Activated naive CD4-positive, alpha-beta T cell treated with anti-CD3 and anti-CD28 coated beads, Interleukin-2, amount 50 U/mL, for 24 hours (primary cell): ENCODE measurements around the gene ATXN10.
"Not testable (repeated sequence)": the region's sequence is repeated elsewhere in the genome, so short reads cannot be mapped to it uniquely, and the experiment has no call there.

ENCODE experiments used
- H3K27ac Mint-ChIP-seq: one replicate; pipeline ENCODE4 v1.8.0; 2021; ENCODE audit warnings: mild to moderate bottlenecking, mixed read lengths
- H3K27me3 Mint-ChIP-seq: one replicate; pipeline ENCODE4 v1.8.0; 2021; ENCODE audit warnings: mixed read lengths
- H3K36me3 Mint-ChIP-seq: one replicate; pipeline ENCODE4 v1.8.0; 2021; ENCODE audit warnings: mixed read lengths
- H3K4me1 Mint-ChIP-seq: one replicate; pipeline ENCODE4 v1.8.0; 2021; ENCODE audit warnings: mixed read lengths
- H3K4me3 Mint-ChIP-seq: one replicate; pipeline ENCODE4 v1.8.0; 2021; ENCODE audit warnings: mild to moderate bottlenecking, mixed read lengths
- H3K9me3 Mint-ChIP-seq: one replicate; pipeline ENCODE4 v1.8.0; 2021; ENCODE audit warnings: mixed read lengths

The ATXN10 gene

DNA sequence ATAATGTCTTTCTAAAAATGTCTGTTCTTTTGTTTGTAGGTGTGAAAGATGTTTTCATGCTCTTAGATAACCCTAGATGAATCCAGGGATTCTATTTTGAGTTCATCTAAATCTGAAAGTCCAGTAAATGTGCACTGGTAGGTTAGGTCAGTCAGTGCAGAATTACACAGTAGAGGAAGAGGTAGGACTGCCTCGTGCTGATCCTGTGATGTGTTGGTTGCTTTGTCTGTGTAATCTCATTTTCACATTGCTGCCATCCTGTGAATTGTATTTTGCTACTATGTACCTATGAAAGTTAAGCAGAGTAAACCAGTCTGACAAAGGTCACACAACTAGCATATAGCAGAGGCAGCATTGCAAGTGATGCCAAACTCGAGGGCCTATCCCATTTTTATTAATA is 36.5 kb downstream of the ATXN10 start:
- no peaks in the 10 kb centered on the region for H3K27me3 Mint-ChIP-seq
- peaks cover 36% of the 10 kb centered on the region for H3K36me3 Mint-ChIP-seq
- no peak overlapping the region for H3K4me3 Mint-ChIP-seq
- peaks cover 35% of the 10 kb centered on the region for H3K4me1 Mint-ChIP-seq
- no peaks in the 10 kb centered on the region for H3K9me3 Mint-ChIP-seq
- no peak overlapping the region for H3K27ac Mint-ChIP-seq

- no peak overlapping the region for H3K4me3 Mint-ChIP-seq
- no peaks in the 10 kb centered on the region for H3K9me3 Mint-ChIP-seq
- peaks cover 29% of the 10 kb centered on the region for H3K36me3 Mint-ChIP-seq
- no peaks in the 10 kb centered on the region for H3K27me3 Mint-ChIP-seq
- H3K4me1 Mint-ChIP-seq = peaks cover 35% of the 10 kb centered on the region
- no peak overlapping the region for H3K27ac Mint-ChIP-seq
Observed at GRCh38 chr22:45709060-45709739, 37.6 kb downstream of the ATXN10 start.

DNA sequence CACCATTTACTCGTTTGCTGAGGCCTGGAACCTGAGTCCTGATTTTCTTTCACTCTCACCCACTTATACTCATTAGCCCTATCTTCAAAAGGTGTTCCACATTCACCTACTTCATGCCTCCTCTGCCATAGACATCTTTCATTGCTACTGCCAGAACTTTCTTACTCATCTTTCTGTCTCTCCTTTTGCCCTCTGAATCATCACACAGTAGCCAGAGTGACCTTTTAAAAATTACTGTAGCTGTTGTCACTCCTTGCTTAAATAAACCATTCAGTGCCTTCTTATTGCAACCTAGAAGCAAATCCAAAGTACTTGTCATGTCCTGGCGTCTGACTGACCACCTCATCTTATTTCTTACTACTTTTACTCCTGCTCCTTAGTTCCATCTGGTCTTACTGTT is 38.2 kb downstream of the ATXN10 start:
- Mint-ChIP-seq H3K27ac (peak overlapping the region; percentile 1), H3K4me1 (peaks cover 34% of the 10 kb centered on the region), H3K27me3 (no peaks in the 10 kb centered on the region), H3K36me3 (peaks cover 24% of the 10 kb centered on the region), H3K9me3 (no peaks in the 10 kb centered on the region), H3K4me3 (no peak overlapping the region)

DNA sequence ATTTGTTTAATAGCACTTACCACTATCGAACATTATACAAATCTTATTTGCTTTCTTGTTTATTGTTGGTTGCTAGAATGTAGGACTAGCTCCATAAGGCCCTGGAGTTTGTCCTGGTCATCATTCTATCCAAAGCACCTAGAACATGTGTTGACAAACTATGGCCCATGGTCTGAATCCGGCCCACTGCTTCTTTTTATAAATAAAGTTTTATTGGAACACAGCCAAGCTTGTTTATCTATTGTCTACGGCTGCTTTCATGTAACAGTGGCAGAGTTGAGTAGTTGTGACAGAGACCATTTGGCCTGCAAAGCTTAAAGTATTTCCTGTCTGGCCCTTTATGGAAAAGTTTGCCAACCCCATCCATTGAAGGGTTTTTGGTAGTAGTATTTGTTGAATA is 38.8 kb downstream of the ATXN10 start:
- Mint-ChIP-seq H3K27ac (peak overlapping the region; percentile 1), H3K4me1 (peaks cover 38% of the 10 kb centered on the region), H3K27me3 (no peaks in the 10 kb centered on the region), H3K4me3 (no peak overlapping the region), H3K36me3 (peaks cover 24% of the 10 kb centered on the region), H3K9me3 (no peaks in the 10 kb centered on the region)

DNA sequence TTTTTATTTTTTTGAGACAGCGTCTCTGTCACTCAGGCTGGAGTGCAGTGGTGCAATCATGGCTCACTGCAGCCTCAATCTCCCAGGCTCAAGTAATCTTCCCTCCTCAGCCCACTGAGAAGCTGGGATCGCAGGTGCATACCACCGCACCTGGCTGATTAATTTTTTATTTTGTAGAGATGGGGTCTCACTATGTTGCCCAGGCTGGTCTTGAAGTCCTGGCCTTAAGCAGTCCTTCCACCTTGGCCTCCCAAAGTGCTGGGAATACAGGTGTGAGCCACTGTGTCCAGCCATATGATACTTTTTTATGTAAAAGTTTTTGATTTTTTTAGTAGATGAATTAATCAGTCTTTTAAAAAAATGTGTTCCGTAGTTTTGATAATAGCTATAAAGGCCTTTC is 42.8 kb downstream of the ATXN10 start:
- H3K27me3 Mint-ChIP-seq, H3K4me3 Mint-ChIP-seq, H3K27ac Mint-ChIP-seq, H3K9me3 Mint-ChIP-seq: not testable (repeated sequence)
- Mint-ChIP-seq H3K36me3 (peaks cover 11% of the 10 kb centered on the region), H3K4me1 (peaks cover 18% of the 10 kb centered on the region)

GRCh38 chr22:45717789-45718188 is 46.2 kb downstream of the ATXN10 start:
- no peaks in the 10 kb centered on the region for H3K9me3 Mint-ChIP-seq
- H3K27me3 Mint-ChIP-seq = no peaks in the 10 kb centered on the region
- H3K36me3 Mint-ChIP-seq = peaks cover 21% of the 10 kb centered on the region
- no peak overlapping the region for H3K27ac Mint-ChIP-seq
- H3K4me1 Mint-ChIP-seq = peaks cover 24% of the 10 kb centered on the region
- H3K4me3 Mint-ChIP-seq = no peak overlapping the region

DNA sequence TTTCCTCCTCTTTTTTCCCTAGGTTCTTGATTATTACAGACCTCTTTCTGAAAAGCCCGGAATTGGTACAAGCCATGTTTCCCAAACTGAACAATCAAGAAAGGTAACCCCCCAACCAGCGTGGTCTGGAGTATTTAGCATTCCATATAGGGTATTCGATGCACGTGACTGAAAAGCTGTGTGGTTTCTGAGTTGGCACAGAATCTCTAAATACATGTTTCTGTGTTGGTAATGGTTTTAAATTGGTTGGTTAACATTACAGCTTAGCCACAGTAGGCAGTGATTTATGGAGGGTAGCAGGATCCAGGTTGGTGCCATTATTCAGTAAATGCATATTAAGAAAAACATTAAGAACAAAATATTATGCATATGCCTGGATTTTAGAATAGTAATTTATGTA is 46.8 kb downstream of the ATXN10 start:
- Mint-ChIP-seq H3K27me3 (no peaks in the 10 kb centered on the region), H3K36me3 (peaks cover 22% of the 10 kb centered on the region), H3K9me3 (no peaks in the 10 kb centered on the region), H3K27ac (no peak overlapping the region), H3K4me1 (peaks cover 24% of the 10 kb centered on the region), H3K4me3 (no peak overlapping the region)

GRCh38 chr22:45720839-45721378 is 49.3 kb downstream of the ATXN10 start:
- no peaks in the 10 kb centered on the region for H3K9me3 Mint-ChIP-seq
- no peak overlapping the region for H3K4me3 Mint-ChIP-seq
- no peaks in the 10 kb centered on the region for H3K27me3 Mint-ChIP-seq
- peak overlapping the region; percentile 10 for H3K27ac Mint-ChIP-seq
- peaks cover 18% of the 10 kb centered on the region for H3K36me3 Mint-ChIP-seq
- H3K4me1 Mint-ChIP-seq = peaks cover 37% of the 10 kb centered on the region

- H3K4me1 Mint-ChIP-seq = peaks cover 48% of the 10 kb centered on the region
- peaks cover 18% of the 10 kb centered on the region for H3K36me3 Mint-ChIP-seq
Observed at GRCh38 chr22:45722006-45722405, 50.4 kb downstream of the ATXN10 start.

GRCh38 chr22:45726081-45726480 is 54.4 kb downstream of the ATXN10 start:
- Mint-ChIP-seq H3K9me3 (no peaks in the 10 kb centered on the region), H3K36me3 (peaks cover 18% of the 10 kb centered on the region), H3K27ac (no peak overlapping the region), H3K4me1 (peaks cover 50% of the 10 kb centered on the region), H3K4me3 (no peak overlapping the region), H3K27me3 (no peaks in the 10 kb centered on the region)

More at GRCh38 chr22:45722006-45722405, 50.4 kb downstream of the ATXN10 start:
- Mint-ChIP-seq H3K27ac (no peak overlapping the region), H3K4me3 (no peak overlapping the region), H3K9me3 (no peaks in the 10 kb centered on the region), H3K27me3 (no peaks in the 10 kb centered on the region)

- H3K4me1 Mint-ChIP-seq = peaks cover 18% of the 10 kb centered on the region
- H3K27me3 Mint-ChIP-seq = no peaks in the 10 kb centered on the region
- peaks cover 6% of the 10 kb centered on the region for H3K36me3 Mint-ChIP-seq
- H3K9me3 Mint-ChIP-seq = no peaks in the 10 kb centered on the region
- H3K4me3 Mint-ChIP-seq = no peak overlapping the region
- no peak overlapping the region for H3K27ac Mint-ChIP-seq
Observed at GRCh38 chr22:45731041-45731797, 59.6 kb downstream of the ATXN10 start.

- H3K9me3 Mint-ChIP-seq = no peaks in the 10 kb centered on the region
- no peak overlapping the region for H3K27ac Mint-ChIP-seq
- peaks cover 10% of the 10 kb centered on the region for H3K4me1 Mint-ChIP-seq
- no peak overlapping the region for H3K4me3 Mint-ChIP-seq
- peaks cover 10% of the 10 kb centered on the region for H3K36me3 Mint-ChIP-seq
- H3K27me3 Mint-ChIP-seq = no peaks in the 10 kb centered on the region
Observed at GRCh38 chr22:45731798-45732495, 60.3 kb downstream of the ATXN10 start.

DNA sequence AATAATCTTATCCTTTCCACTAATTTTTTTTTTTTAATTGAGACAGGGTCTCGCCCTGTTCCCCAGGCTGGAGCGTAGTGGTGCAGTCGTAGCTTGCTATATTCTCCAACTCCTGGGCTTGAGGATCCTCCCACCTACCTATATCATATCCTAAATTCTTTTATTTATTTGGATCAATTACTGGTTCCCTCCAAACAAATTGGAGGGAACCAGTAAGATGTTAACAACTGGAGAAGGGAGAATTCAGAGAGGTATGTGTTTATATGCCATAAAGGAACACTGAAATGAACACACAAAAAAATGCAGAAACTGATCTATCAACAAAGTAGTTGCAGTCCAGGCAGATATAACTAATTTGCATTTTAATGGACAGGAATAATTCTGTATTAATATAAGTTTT is 63.6 kb downstream of the ATXN10 start:
- Mint-ChIP-seq H3K4me3 (no peak overlapping the region), H3K4me1 (no peaks in the 10 kb centered on the region), H3K36me3 (peaks cover 17% of the 10 kb centered on the region), H3K27me3 (no peaks in the 10 kb centered on the region), H3K9me3 (no peaks in the 10 kb centered on the region), H3K27ac (no peak overlapping the region)

GRCh38 chr22:45738206-45738605 is 66.6 kb downstream of the ATXN10 start:
- H3K27ac Mint-ChIP-seq = no peak overlapping the region
- no peaks in the 10 kb centered on the region for H3K9me3 Mint-ChIP-seq
- H3K4me1 Mint-ChIP-seq = no peaks in the 10 kb centered on the region
- no peak overlapping the region for H3K4me3 Mint-ChIP-seq
- peaks cover 29% of the 10 kb centered on the region for H3K36me3 Mint-ChIP-seq
- no peaks in the 10 kb centered on the region for H3K27me3 Mint-ChIP-seq

DNA sequence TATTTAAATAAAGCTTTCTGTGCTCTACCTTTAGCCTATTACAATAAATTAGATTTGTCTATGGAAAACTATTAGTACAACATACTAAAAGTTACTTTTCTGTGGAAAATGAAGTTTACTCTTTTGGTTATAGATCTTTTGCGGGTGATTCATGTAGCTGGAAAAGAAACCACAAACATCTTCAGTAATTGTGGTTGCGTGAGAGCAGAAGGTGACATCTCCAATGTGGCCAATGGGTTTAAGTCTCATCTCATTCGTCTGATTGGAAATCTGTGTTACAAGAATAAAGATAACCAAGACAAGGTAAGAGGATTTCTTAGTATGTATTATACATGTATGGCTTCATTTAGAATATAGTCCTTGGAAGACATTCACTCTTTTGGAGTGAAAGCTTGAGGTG is 68.6 kb downstream of the ATXN10 start:
- H3K36me3 Mint-ChIP-seq = peaks cover 33% of the 10 kb centered on the region
- no peaks in the 10 kb centered on the region for H3K9me3 Mint-ChIP-seq
- no peak overlapping the region for H3K27ac Mint-ChIP-seq
- no peak overlapping the region for H3K4me3 Mint-ChIP-seq
- H3K27me3 Mint-ChIP-seq = no peaks in the 10 kb centered on the region
- H3K4me1 Mint-ChIP-seq = peaks cover 3% of the 10 kb centered on the region
